HL-60/S4 treated with phorbol 12-myristate 13-acetate at 8.2 ng/mL for 4 days and 3 days (cell line): ENCODE results near the gene APOH.

ENCODE experiments used
- in situ Hi-C: fragments of 300-500 bp; cut with MboI; formaldehyde crosslinking; loops from 2 replicates; pipeline ENCODE4 v1.15.0; 2022; ENCODE audit warnings: low sequenced_read_pairs

APOH gene, protein sequence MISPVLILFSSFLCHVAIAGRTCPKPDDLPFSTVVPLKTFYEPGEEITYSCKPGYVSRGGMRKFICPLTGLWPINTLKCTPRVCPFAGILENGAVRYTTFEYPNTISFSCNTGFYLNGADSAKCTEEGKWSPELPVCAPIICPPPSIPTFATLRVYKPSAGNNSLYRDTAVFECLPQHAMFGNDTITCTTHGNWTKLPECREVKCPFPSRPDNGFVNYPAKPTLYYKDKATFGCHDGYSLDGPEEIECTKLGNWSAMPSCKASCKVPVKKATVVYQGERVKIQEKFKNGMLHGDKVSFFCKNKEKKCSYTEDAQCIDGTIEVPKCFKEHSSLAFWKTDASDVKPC

DNA sequence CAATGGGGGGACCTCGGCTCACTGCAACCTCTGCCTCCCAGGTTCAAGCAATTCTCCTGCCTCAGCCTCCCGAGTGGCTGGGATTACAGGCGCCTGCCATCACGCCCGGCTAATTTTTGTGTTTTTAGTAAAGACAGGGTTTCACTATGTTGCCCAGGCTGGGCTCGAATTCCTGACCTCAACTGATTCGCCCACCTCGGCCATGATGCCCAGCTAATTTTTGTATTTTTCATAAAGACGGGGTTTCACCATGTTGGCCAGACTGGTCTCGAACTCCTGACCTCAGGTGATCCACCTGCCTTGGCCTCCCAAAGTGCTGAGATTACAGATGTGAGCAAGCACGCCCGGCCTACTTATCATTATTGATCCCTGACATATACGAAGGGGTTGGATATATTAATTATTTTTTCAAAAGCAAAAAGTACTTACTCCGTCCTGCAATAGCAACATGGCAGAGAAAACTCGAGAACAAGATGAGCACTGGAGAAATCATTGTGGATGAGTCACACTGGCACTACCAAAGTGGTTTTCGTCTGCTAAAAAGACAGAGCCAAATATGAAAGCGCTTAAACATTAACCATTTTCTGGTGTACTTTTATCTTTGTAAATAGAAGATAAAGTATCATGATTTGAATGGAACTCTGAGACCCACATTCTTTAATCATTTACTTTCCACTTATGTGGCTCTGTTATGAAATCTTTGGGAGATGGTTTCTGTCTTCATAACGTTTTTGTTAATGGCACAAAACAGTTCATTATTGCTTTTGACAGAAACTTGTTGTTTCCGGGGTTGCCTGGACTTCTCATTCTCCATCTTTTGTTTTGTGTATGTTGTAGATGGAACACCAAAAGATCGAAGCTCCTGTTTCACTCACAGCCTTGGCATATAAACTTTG, at the start of gene APOH:
Gene APOH (minus strand): TSS at position 529 of the 896 bp plus-strand sequence. CDS start 36 bp downstream, at position 493.
- in situ Hi-C loops: no loop called here

DNA sequence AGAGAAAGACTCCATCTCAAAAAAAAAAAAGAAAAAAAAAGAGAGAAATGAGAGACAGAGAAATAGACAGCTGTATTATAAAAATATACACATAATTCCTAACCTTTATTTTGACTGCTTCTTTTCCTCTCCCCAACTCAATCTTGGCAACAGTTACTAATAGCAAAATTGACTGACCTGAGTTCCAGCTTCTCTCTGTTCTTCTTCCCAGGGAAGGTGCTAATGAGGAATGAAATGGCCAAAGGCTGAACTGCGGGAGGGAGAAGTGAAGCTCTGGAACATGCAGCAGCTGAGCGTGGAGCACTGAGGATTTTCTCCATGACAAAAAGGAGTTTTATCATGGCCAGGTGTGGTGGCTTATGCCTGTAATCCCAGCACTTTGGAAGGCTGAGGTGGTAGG, 48.0 kb upstream of the APOH start:
- in situ Hi-C loops: no loop called here

DNA sequence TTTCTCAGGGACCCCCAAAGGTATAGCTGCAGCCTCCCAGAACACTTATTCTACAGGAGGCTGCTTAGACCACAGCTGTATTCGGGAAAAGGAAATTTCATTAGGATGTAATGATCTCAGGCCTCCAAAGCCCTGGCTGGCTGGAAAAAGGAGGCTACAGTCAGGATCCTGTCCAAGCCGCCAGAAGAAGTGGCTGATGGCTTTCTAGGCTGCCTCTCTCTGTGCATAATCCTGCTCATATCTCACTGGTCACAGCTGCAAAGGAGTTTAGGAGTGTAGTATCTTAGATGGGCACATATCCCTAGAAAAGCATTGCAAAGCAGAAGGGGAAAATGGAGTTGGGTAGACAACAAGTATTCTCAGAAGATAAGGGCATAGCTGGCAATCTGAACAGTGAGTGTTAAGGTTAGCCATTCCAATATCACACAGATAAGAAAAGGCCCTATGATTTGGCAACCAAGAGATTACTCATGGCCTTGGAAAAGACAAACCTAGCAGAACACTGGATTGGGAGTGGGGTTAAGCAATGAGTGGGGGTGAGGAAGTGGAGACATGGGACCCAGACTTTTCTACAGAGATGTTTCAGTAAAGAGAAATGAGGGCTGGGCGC, 47.2 kb upstream of the APOH start:
- in situ Hi-C loops: no loop called here

DNA sequence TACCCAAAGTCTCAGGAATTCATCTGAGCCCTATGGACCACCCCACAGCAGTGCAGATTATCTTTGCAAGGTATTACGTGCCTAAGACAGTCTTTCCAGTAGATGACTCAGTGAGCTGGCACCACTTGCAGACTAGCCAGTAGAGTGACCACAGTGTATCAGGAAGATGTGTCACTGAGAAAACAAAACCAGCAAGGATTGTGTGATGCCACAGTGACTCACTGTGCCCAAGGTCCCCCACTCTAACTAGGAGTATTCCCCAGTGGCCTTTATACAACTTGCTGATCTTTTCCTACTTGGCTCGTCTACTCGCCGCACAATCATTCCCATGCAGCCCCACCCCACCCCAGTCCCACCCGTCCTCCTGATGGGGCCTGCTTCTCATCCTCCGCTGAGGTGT, 46.4 kb upstream of the APOH start:
- in situ Hi-C loops: no loop called here

DNA sequence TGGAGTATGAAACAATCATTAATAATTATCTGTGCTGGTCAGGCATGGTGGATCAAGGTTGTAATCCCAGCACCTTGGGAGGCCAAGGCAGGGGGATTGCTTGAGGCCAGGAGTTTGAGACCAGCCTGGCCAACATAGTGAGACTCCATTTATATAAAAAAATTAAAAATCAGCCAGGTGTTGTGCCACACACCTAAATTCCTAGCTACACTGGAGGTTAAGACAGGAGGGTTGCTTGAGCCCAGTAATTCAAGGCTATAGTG, 44.3 kb upstream of the APOH start:
- in situ Hi-C loops: no loop called here

DNA sequence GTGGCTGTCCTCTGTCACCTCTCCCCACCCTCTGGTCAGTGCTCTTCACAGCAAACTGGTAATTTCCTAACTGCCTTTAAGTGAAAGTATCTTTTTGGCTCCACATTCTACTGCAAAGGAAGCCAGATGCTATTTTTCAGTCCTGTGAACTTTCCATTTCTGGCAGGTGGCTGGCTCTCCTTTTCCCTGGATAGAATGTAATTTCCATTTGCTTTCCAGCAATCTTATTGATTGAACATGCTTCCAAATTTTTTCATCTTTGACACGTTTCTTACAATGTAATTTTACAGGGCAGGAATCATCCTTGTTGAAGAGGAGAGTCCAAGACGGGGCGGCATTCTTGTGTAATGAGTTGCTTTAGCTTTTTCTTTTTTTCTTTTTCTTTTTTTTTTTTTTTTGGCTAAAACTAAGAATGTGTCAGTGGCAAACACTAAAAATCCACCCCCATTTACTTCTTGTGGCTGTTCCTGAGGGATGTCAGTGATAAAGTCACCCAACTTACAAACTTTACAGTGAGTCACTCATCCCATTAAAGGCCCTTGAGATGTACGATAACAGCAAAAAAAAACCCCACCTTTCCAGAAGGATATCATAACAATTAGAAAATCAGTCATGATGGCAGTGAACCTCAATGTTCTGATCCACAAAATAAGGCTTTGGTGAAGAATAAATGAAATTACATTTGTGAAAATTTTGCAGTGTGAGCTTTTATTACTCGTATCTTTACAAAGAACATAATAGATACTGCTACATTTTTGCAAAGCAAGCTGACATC, 43.8 kb upstream of the APOH start:
- in situ Hi-C loops: no loop called here

DNA sequence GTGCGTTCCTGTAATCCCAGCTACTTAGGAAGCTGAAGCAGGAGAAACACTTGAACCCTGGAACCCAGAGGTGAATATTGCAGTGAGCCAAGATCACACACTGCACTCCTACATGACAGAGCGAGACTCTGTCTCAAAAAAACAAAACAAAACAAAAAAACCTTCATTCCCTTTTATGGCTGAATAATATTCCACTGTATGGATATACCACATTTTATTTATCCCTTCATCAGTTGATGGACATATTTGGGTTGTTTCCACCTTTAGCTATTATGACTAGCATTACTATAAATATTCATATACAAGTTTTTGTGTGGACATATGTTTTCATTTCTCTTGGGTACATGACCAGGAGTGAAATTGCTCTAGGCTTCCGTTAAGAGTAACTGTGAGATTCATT, 42.3 kb upstream of the APOH start:
- in situ Hi-C loops: no loop called here

DNA sequence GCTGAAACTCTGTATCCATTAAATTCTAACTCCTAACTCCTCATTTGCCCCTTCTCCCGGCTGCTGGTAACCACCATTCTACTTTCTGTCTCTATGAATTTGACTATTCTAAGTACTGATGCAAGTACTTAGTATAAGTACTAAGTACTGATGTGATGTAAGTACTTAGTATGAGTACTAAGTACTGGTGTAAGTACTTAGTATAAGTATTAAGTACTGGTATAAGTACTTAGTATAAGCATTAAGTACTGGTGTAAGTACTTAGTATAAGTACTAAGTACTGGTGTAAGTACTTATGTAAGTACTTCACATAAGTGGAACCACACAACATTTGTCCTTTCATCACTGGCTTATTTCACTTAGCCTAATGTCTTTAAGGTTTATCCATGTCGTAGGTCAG, 40.9 kb upstream of the APOH start:
- in situ Hi-C loops: no loop called here

DNA sequence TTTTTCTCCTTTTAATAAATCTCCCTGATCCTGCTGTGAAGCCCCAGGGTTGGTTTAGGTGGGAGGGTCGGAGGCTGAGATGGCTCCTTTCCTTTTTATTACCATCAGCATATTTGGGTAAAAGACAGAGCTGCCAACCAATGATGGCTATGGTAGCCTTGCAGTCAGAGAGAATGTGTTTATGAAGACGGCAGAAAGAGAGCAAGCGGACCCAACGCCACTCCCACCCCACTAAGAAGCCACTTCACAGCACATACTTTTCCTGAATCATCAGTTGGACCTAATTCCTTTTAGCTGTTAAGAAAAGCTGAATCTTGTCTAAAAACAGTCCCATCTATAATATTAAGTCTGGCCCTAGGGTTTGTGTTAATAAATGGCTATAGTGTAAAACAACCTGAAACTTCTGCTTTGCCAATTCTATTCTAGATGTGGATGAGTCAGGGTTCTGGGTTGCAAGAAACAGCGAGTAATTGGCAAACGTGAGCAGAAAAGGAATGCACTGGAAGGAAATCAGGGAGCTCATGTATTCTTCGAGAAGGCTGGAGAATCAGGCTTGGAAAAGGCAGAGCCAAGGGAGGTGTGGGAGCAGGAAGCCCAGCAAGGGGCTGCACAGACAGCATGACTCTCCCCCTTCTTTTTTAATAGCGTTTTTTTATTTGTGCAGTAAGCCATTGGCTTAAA, 39.2 kb upstream of the APOH start:
- in situ Hi-C loops: no loop called here

DNA sequence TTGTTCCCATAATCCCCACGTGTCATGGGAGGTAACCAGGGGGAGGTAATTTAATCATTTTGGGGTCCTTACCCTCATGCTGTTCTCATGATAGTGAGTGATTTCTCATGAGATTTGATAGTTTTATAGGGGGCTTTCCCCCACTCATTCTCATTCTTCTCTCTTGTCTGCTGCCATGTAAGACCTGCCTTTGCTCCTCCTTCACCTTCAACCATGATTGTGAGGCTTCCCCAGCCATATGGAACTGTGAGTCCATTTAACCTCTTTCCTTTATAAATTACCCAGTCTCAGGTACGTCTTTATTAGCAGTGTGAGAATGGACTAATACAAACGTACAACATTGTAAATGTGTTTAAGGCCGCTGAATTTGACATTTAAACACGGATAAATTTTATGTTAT, 35.5 kb upstream of the APOH start:
- in situ Hi-C loops: no loop called here

DNA sequence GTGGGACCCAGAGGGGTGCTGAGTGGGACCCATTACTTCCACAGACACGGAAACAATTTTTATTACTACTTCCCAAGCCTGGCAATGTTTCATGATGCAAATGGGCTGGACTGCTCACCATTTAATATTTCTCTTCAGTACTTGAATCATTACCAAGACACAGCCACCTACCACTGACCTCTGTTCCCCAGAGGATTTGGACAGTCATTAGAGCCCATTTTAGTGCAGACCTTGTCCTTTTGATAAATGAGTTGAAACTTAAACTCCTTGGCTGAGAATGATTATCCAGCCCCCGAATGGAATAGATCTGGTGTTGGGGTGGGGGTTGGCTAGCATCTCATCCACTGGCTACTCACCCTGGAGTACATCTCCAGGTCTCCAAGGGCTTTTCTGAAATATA, 33.6 kb upstream of the APOH start:
- in situ Hi-C loops: no loop called here

DNA sequence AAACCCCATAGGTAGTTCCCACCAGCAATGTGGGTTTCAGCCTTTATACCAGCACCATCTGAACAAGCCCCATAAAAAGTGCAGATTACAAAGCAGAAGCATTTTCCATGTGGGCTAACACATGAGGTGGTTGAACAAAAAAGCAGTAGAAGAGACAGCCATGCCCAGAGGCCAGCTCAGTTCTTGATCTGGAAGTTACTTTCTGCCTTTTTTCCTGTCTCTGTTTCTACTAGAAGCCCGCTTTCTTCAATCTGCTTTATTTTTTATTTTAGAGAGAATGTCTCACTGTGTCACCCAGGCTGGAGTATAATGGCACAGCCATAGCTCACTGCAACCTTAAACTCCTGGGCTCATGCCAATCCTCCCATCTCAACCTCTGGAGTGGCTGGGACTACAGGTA, 31.5 kb upstream of the APOH start:
- in situ Hi-C loops: no loop called here

DNA sequence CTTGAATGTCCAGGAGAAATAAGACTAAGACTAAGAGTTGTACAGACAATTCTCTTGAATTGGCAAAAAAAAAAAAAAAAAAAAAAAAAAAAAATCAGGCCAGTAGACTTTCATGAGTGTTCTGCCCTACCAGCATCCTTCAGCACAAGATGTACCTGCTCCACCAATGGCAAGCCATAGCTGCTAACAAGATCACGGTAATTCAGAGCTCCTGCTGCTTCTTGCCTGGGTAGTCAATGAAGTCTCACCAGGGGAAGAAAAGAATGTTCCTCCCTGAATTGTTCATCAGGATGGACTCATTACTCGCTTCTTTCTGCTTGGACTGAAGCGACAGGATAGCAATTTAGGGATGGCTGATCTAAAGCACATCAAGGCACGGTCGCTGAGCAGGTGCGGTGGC, 31.1 kb upstream of the APOH start:
- in situ Hi-C loops: no loop called here

DNA sequence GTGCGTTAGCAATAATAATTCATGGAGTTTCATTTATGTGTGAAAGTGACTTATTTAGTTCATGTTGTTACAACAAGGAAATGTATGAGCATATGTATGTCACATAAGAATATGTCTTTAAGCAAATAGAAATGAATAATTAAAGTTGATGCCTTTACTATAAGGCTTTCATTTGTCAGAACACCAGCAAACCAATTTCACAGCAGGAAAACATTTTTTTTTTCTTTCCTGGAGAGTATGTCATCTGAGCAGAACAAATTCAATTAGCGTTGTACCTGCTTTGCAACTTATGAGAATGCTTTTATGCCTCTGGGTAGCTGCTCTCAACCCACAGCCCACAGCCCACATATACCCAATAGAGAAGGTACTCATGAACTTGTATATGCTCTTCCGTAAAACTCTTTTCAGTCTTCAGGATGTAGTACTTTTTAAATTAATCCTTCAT, 26.3 kb upstream of the APOH start:
- in situ Hi-C loops: loop anchor here (10.0 kb wide), 1 partner anchor 309 kb away; no protein-coding TSS in a partner anchor

DNA sequence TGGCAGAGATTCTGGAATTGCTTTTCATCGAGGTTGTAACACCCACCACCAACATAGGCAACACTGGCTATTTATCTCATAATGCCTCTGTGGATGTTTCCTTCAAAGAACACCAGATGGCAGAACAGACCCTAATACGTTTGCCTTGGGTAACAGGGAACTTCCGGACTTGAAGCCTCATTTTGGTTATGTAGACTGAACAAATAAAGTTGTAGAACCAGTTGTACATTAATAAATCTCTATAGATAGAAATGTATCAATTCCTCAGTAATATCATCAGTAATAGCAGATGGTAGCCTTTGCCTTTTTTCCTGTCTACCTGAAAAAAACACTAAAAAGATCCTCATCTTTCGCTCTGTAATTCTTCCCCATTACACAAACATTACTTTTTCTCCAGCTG, 25.9 kb upstream of the APOH start:
- in situ Hi-C loops: loop anchor here (10.0 kb wide), 1 partner anchor 310 kb away; no protein-coding TSS in a partner anchor

DNA sequence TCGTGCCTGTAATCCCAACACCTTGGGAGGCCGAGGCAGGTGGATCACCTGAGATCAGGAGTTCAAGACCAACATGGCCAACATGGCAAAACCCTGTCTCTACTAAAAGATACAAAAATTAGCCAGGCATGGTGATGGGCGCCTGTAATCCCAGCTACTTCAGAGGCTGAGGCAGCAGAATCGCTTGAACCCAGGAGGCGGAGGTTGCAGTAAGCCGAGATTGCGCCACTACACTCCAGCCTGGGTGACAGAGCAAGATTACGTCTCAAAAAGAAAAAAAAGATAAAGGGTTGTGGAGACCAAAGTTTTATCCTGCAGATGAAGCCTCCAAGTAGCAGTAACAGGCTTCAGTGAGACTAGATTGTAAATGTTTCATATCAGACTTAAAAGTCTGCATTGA, 24.2 kb upstream of the APOH start:
- in situ Hi-C loops: loop anchor here (10.0 kb wide), 1 partner anchor 311 kb away; no protein-coding TSS in a partner anchor

DNA sequence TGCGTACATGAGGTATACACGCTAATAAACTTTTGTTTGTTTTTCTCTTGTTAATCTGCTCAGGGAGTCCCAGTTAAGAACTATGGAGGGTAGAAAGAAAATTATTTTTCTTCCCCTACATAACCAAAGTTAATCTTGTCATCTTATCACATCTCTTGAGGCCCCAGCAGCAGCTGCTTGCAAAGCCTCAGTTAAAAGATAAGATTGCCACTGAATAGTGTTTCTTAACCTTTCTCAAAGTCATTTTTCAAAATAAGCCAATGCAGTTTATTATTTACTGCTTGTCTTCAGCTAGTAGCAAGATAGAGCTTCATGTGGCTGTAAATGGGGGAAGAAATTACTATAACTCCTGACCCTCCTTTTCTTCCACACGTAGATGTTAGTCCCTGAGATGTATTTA, 21.5 kb upstream of the APOH start:
- in situ Hi-C loops: loop anchor here (10.0 kb wide), 1 partner anchor 314 kb away; no protein-coding TSS in a partner anchor

DNA sequence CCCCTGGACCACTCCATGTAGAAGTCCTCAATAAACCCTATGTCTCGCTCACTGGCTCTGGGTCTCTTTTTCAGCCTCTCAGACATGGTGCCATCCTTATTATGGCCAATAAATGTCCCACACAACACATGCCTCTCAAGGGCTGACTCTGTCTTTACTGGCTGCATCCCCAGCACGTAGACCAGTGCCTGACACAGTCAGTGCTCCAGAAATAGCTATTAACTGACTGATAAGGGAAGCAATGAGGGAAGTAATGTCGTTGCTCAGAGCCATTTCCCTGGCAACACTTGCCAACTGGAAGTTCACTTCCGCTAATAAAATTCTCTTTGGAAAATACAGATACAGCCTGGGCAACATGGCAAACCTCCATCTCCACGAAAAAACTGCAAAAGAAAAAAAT, 19.1 kb upstream of the APOH start:
- in situ Hi-C loops: no loop called here

DNA sequence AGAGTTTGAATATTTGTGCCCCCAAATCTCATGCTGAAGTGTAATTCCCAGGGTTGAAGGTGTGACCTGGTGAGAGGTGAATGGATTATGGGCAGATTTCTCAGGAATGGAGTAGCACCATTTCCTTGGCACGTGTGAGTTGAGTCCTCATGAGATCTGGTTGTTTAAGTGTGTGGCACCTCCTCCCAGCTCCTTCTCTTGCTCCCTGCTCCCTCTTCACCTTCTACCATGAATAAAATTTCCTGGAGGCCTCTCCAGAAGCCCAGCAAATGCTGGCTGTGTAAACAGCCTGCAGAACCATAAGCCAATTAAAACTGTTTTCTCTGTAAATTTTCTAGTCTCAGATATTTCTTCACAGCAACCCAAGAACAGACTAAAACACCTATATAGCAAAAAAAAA, 12.6 kb upstream of the APOH start:
- in situ Hi-C loops: no loop called here

DNA sequence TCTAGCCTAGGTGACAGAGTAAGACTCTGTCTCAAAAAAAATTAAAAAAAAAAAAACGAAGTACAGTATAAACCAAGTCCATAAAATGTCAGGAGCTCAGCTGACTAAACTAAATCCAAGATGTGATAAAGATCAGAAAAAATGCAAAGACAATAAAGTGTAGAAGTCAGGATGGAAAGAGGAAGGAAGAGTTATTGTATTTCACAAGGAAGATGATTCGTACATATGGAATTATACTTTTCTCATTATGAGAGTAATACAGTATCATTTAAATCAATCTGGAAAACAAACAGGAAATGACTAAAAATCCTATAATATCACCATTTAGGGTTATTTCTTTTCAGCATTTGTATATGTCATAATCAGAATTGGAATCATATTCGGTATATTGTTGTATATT, 11.4 kb upstream of the APOH start:
- in situ Hi-C loops: no loop called here
